ENCODE results near the gene ATXN1.

GRCh38 chr6:16750566-16750965 is 10.7 kb downstream of the ATXN1 start:
- no peak for TF ChIP-seq CTCF (IDR thresholded peaks at IDR 0.05)
- no peak for TF ChIP-seq JUN (CRISPR knock-in tag; IDR thresholded peaks at IDR 0.05)
- no peak for TF ChIP-seq RORB (CRISPR knock-in tag; IDR thresholded peaks at IDR 0.05)
- TF ChIP-seq ATF1 (CRISPR knock-in tag; IDR thresholded peaks at IDR 0.05) = no peak
- no peak for TF ChIP-seq E2F4 (CRISPR knock-in tag; IDR thresholded peaks at IDR 0.05; ENCODE audit: borderline replicate concordance, low read depth)

Data from WTC11 (cell line).